Hematopoietic multipotent progenitor cell treated with erythropoietin and hydrocortisone succinate and interleukin-3 and kit ligand, for 15 days (in vitro differentiated cells): ENCODE results near the gene MYH11.
"Not testable (repeated sequence)": the region's sequence is repeated elsewhere in the genome, so short reads cannot be mapped to it uniquely, and the experiment has no call there.

Experiments
- DNase-seq: peaks from one replicate; pipeline ENCODE4 v3.0.0-alpha.2; 2015; ENCODE audit warnings: low spot score

Gene MYH11

GRCh38 chr16:15749985-15750384 is 106.8 kb downstream of the MYH11 start:
- DNase-seq, result no peak

- DNase-seq, result no peak
These were observed 107.5 kb downstream of the MYH11 start for GRCh38 chr16:15749371-15749770.

GRCh38 chr16:15748654-15749053 is 108.2 kb downstream of the MYH11 start:
- no peak for DNase-seq

DNA sequence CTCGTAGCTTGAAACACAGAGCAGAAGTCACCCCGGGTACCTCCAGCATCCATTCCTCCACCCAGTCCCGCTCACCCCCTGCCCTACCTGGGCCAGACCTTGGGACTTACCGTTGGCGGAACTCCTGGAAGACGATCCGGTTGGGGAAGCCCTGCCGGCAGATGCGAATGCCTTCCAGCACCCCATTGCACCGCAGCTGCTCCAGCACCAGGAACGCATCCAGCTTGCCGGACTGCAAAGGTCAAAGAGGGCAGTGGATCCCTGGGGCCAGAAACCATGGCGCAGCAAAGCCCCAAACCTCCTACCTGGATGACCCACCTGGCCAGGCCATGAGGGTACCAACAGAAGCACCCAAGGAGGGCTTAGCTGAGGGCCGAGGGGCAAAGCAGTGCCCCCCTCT is 108.9 kb downstream of the MYH11 start:
- no peak for DNase-seq

DNA sequence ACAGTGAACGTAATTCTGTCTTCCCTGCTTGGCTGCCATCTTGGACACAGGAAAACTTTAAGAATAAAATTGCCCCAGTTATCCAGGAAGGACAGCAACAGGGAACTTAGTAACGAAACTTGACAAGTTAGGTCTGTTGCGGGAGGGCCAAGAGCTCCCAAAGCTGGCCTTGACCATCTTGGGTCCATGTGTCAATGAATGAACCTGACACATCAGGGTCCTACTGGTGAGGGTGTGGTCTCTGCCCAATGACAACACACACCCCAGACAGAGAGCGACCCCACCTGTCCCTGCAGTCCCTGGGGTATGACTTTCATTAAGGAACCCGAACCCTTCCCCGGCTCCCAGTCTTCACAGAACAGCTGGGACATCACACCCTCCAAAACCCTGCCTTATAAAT is 110.5 kb downstream of the MYH11 start:
- no peak for DNase-seq

DNA sequence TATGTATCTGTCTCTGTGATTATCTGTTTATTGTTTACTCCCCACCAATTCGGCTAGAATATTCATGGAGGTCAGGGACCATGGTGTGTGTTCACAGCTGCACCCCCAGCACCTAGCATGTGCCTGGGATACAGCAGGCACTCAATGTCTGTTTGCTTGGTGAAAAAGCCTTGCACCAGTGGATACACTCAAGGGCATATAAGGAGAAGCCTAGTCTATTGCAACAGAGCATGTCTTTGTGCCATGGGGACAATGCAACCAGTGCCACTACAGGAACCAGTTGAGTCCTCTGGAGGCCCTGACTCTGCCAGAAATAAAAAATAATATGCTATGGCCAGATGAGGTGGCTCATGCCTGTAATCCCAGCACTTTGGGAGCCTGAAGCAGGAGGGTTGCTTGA is 113.2 kb downstream of the MYH11 start:
- DNase-seq, result no peak

GRCh38 chr16:15742716-15743115 is 114.1 kb downstream of the MYH11 start:
- DNase-seq, result no peak

DNA sequence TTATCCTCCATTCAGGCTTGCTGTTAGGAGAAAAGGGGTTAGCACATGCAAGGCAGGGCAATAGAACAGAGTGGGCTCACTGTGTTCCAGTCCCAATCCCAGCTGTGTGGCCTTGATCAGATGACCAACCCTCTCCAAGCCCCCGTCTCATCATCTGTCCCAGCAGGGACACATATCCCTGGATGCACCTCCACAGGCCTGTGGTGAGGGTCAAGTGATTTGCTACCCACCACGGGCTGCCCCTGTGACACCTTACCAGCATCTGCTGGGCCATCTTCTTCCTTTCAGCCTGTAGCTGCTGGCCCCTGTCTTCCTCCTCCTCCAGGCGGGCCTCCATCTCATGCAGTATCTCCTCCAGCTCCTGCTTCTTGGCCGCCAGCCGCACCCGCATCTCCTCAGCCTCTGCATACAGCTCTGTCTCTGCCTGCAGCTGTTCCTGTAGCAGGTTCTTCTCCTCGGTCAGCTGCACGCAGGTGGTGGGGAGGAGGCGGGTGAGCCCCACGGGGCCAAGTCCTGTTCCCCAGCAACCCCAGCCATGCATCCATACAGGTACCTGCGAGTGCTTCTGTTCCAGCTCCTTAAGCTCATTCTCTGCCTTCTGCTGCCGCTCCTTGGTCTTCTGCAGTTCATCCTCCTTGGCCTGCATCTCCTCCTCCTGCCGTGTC is 115.5 kb downstream of the MYH11 start:
- no peak for DNase-seq

DNA sequence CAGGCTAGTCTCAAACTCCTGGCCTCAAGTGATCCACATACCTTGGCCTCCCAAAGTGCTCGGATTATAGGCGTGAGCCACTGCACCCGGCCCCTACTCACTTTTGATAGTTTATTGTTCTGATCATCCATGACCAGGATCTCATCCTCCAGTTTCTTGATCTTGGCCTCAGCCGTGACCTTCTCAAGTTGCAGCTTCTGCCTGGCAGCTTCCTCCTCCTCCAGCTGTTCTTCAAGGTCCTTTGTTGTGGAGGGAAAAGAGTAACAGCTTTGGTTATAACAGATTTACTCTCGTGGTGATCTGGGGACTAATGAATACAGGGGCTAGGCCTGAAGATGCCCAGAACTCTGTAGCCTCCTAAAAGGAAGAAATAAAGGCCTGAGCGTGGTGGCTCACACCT is 116.9 kb downstream of the MYH11 start:
- DNase-seq, result no peak

GRCh38 chr16:15739464-15739863 is 117.4 kb downstream of the MYH11 start:
- DNase-seq, result no peak

DNA sequence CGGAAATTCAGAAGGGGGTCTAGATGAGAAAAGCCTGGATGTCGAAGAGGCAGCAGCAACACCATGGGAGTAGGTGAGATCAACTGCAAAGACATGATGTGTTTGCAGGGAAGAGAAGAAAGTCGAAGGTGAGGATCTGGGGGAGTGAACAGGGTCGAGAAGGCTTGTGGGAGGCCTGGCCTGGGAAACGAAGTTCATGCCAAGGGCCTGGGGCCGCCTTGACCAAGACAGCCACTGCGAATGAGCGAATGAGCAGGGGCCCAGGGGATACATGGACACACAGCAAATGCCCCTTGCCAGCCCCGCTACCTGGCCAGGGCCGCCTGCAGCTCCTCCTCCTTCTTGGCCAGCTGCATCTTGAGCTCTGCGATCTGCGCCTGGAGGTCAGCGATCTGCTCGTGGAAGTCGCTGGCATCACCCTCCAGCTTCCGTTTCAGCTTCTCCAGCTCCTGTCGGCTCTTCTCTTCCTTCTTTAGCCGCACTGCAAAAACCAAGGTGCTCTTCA is 119.6 kb downstream of the MYH11 start:
- DNase-seq, result no peak

- DNase-seq, result no peak
These were observed 120.3 kb downstream of the MYH11 start for GRCh38 chr16:15736529-15736928.

DNA sequence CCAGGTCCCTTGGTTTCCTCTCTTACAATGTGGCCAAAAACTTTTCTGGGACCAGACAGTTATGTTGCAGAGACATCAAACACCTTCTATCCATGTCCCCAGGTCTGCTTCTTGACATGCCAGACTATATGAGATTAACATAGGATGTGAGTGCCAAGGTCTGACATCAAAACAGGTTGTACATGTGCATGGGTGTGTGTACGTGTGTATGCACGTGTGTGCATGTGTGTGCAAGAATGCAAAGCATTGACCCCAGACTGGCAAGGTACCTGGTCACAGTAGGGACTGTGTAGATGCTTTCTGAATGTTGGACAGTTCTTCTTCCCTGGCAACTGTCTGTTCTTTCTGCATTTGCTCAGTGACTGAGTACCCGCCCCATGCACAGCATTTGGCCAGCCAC is 121.2 kb downstream of the MYH11 start:
- no peak for DNase-seq

- DNase-seq, result no peak
These were observed 124.4 kb downstream of the MYH11 start for GRCh38 chr16:15732416-15732815.

DNA sequence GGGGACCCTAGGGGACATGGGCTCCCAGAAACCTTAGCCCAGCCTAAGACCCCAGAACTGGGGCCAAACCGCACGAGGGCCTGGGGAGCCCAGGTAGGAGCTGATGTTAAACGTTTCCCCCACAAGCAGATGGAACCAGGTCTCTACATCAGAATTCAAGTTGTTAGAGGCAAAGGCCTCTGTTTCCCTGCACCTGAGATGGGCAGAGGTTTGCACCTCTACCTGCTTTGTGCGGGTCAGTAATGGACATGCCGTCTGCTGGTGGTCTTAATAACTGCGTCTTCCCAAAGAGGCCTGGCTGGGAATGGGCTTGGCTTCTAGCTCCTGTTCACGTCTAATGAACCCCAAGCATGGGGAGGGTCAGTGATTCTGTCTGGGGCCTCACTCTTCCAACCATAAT is 127.7 kb downstream of the MYH11 start:
- no peak for DNase-seq

- not testable (repeated sequence) for DNase-seq
These were observed 129.1 kb downstream of the MYH11 start for GRCh38 chr16:15727697-15728096.

GRCh38 chr16:15726715-15727114 is 130.1 kb downstream of the MYH11 start:
- no peak for DNase-seq

- no peak for DNase-seq
These were observed 131.1 kb downstream of the MYH11 start for GRCh38 chr16:15725641-15726240.

DNA sequence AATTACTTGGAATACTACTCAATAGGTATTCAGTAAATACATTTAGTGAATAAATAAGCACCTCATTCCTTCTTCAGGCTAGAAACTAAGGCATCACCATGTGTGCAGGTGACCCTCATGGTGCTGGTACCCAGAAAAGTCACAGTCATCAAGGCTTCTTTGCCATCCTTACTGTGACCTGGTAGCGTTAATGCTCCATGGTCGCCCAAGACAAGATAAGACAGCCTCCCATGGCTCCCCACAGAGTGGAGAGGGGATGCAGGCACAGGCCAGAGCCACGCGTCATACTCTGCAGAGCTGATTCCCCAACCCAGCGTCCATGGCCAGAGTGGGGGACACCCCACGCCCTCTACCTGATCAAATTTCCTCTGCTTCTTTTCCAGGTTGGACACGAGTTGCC is 133.0 kb downstream of the MYH11 start:
- no peak for DNase-seq

DNA sequence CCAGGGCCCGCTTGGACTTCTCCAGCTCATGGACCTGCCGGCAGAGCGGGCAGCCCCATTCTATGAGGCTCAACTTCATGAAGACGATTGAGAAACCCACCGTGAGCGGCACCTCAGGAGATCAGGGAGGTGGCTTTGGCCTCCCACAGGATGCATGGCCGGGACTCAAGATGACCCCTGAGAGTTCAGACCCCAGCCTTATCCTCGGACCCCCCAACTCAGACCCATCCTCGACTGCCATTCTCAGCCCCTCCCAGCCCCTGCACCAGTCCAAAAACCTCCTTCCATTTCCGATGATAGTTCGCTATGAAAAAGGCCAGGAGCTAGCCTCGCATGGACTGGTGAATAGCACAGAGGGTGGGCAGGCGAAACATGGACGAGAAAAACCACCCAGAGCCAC is 135.8 kb downstream of the MYH11 start:
- no peak for DNase-seq

DNA sequence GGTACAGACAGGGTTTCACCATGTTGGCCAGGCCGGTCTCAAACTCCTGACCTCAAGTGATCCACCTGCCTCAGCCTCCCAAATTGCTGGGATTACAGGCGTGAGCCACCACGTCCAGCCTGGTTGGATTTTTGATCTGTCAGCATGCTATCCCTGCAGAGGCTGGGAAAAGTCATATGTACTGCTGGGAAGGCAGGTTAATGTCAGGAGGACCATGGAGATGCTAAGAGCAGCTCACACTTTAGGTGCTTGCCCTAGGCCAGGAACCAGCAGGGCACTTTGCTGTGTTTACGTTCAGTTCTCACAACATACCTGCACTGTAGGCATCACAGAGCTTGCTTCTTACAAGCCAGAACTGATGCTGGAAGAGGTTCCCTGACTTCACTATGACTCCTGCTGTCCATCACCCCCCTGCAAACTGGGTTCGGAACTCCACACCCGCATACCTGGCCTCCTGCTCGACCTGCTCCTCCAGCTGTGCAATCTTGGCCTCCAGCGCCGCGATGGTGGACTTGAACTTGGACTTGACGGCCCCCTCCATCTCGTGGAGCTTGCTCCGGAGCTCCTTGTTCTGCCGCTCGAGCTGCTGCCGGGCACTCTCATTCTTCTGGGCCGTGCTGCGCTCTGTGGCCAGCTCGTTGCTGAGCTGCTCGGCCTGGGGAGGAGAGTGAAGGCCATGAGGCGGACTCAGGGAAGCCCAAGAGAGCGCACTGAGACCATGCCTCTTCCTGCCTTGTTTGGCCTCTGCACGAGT is 140.0 kb downstream of the MYH11 start:
- DNase-seq, result no peak

GRCh38 chr16:15715221-15715620 is 141.6 kb downstream of the MYH11 start:
- DNase-seq, result no peak
